Hematopoietic multipotent progenitor cell treated with erythropoietin and hydrocortisone succinate and interleukin-3 and kit ligand, for 4 days (in vitro differentiated cells): ENCODE measurements around the gene DEFB124.

Experiments
- DNase-seq: peaks from one replicate; pipeline ENCODE4 v3.0.0-alpha.2; 2015

DEFB124 gene

GRCh38 chr20:31418307-31418706 lies 56.6 kb downstream of the DEFB124 start:
- no peak for DNase-seq

DNA sequence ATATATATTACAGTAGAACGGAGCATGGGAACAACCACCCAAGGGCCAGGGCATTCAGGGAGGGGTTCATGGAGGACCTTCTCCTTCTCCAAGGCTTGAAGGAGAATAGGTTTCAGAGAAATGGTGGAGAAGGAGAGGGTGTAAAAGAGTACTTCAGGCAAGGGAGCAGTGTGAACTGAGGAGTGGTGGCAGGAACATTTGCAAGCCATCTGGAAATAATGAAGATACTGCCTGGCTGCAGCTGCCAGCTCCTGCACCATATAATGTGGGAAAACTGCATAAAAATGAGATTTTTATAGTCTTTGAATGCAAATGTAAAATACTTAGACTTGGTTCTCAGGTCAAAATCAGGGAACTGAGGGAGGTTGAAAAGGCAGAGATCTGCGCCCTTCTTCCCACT lies 59.3 kb downstream of the DEFB124 start:
- DNase-seq, result no peak
